Endothelial cell of umbilical vein (primary cell): ENCODE measurements around the gene ELF4. TPM values are rescaled to one million over a fixed set of nuclear protein-coding genes. Genes with fewer than 3 reads are reported as not detected.

ENCODE experiments used
- BruUV-seq: library from RNA; stranded (reverse); fragments of 400-500 nt; replicated peaks from 2 replicates; lab custom pipeline; 2021; lab: Mats Ljungman, UMichigan
- CTCF ChIA-PET: fragments of 300-600, 350-600 bp; sonication (Branson Sonifier 250); formaldehyde crosslinking; loops from one replicate; lab custom pipeline; 2021; ENCODE audit warnings: antibody characterized with exemption, inconsistent platforms; lab: Charles Lee
- POLR2A ChIA-PET: fragments of 300-600, 350-600 bp; sonication (Branson Sonifier 250); formaldehyde crosslinking; loops from one replicate; lab custom pipeline; 2021; ENCODE audit warnings: antibody characterized with exemption, inconsistent platforms; lab: Charles Lee
- DNase-seq: peaks from one replicate; pipeline ENCODE4 v3.0.0-alpha.2; 2011; ENCODE audit warnings: low read depth, low spot score
- FAIRE-seq: peaks from 2 replicates; lab custom pipeline; 2011; peaks lifted over from hg19 to GRCh38; lab: Jason Lieb, UNC
- H2AFZ ChIP-seq: 2 replicates; pipeline ENCODE4 v1.6.0; 2012; ENCODE audit warnings: low read depth, low read length, control low read depth, inconsistent platforms
- H3K27ac ChIP-seq: 2 replicates; pipeline ENCODE4 v1.5.1; 2011; ENCODE audit warnings: low read depth, mild to moderate bottlenecking, control low read depth, low read length, moderate library complexity; ENCODE audit not compliant: insufficient read depth
- H3K27me3 ChIP-seq, 2 experiments: 2 replicates each; pipeline versions ENCODE4 v1.6.0 to v1.6.1; 2011; ENCODE audit warnings: low read length in 2 of 2, mixed read lengths in 1 of 2; ENCODE audit not compliant: control insufficient read depth in 2 of 2, insufficient read depth in 2 of 2
- H3K36me3 ChIP-seq, 2 experiments: 2 replicates in 1 of 2; 3 replicates in 1 of 2; pipeline ENCODE4 v1.5.1; 2011; ENCODE audit warnings: low read length in 2 of 2, mild to moderate bottlenecking in 1 of 2, moderate library complexity in 1 of 2; ENCODE audit not compliant: control insufficient read depth in 2 of 2, insufficient read depth in 2 of 2; ENCODE audit errors: extremely low read depth in 1 of 2
- H3K4me1 ChIP-seq: 3 replicates; pipeline ENCODE4 v1.5.1; 2011; ENCODE audit warnings: mild to moderate bottlenecking, low read length; ENCODE audit not compliant: control insufficient read depth, insufficient read depth; ENCODE audit errors: extremely low read depth
- H3K4me2 ChIP-seq: 2 replicates; pipeline ENCODE4 v1.6.1; 2011; ENCODE audit warnings: low read length, control low read depth, mixed read lengths; ENCODE audit not compliant: insufficient read depth
- H3K4me3 ChIP-seq, 3 experiments: fragments of 200-600 bp in 1 of 3; sonication (generic), shearing (Covaris generic) in 1 of 3; replicated peaks in 1 of 3; 2 replicates each; pipeline ENCODE4 v1.5.1; 2011 to 2016; ENCODE audit warnings: control low read depth in 3 of 3, low read length in 3 of 3, mild to moderate bottlenecking in 2 of 3, inconsistent platforms in 1 of 3, low read depth in 1 of 3, moderate library complexity in 1 of 3; ENCODE audit not compliant: insufficient read depth in 1 of 3
- H3K79me2 ChIP-seq: 2 replicates; pipeline ENCODE4 v1.6.0; 2012; ENCODE audit warnings: low read length, inconsistent platforms; ENCODE audit not compliant: control insufficient read depth, insufficient read depth
- H3K9ac ChIP-seq: replicated peaks from 2 replicates; pipeline ENCODE3; 2011; ENCODE audit warnings: low read length, control low read depth; ENCODE audit not compliant: insufficient read depth; ENCODE audit errors: extremely low read depth
- H3K9me1 ChIP-seq: replicated peaks from 3 replicates; pipeline ENCODE4 v1.6.0; 2011; ENCODE audit warnings: mild to moderate bottlenecking, low read length; ENCODE audit not compliant: control insufficient read depth, insufficient read depth; ENCODE audit errors: extremely low read depth
- H3K9me3 ChIP-seq: replicated peaks from 2 replicates; pipeline ENCODE4 v1.5.1; 2012; ENCODE audit warnings: low read length, inconsistent platforms; ENCODE audit not compliant: control insufficient read depth, insufficient read depth
- H4K20me1 ChIP-seq: replicated peaks from 2 replicates; pipeline ENCODE3; 2011; ENCODE audit warnings: mild to moderate bottlenecking, low read length; ENCODE audit not compliant: control insufficient read depth, insufficient read depth; ENCODE audit errors: extremely low read depth
- EZH2 ChIP-seq: IDR thresholded peaks from 2 replicates; pipeline ENCODE4 v1.6.1; 2012; ENCODE audit warnings: borderline replicate concordance, low read depth, mild to moderate bottlenecking, moderate library complexity, low read length, inconsistent platforms; ENCODE audit not compliant: severe bottlenecking
- FOS ChIP-seq: IDR thresholded peaks from 2 replicates; pipeline ENCODE4 v1.6.1; 2011; ENCODE audit warnings: mild to moderate bottlenecking, low read length, moderate library complexity, borderline replicate concordance; ENCODE audit not compliant: insufficient read depth
- GATA2 ChIP-seq: IDR thresholded peaks from 2 replicates; pipeline ENCODE4 v1.7.0; 2011; ENCODE audit warnings: low read depth, mild to moderate bottlenecking, moderate library complexity, mixed read lengths, low read length; ENCODE audit not compliant: insufficient read length, insufficient read depth
- JUN ChIP-seq: IDR thresholded peaks from 2 replicates; pipeline ENCODE4 v1.6.1; 2011; ENCODE audit warnings: borderline replicate concordance, low read depth; ENCODE audit not compliant: insufficient read length, insufficient read depth
- MYC ChIP-seq: IDR thresholded peaks from one replicate; pipeline ENCODE4 v1.6.1; 2011; ENCODE audit warnings: mild to moderate bottlenecking, low read depth, low read length
- POLR2A ChIP-seq: IDR thresholded peaks from 2 replicates; pipeline ENCODE4 v1.6.1; 2012; ENCODE audit warnings: low read depth, mild to moderate bottlenecking, control low read depth, low read length
- POLR2AphosphoS5 ChIP-seq: IDR thresholded peaks from 2 replicates; pipeline ENCODE4 v1.6.1; 2012; ENCODE audit warnings: low read depth, mild to moderate bottlenecking, control low read depth, low read length, moderate library complexity; ENCODE audit not compliant: insufficient read depth
- dilution Hi-C: fragments of 300-500 bp; cut with MboI; formaldehyde crosslinking; loops from one replicate; pipeline ENCODE4 v1.15.0; 2019; ENCODE audit warnings: low sequenced_read_pairs; ENCODE audit not compliant: extremely low pct_ligation_motif_present
- intact Hi-C: fragments of 100-400 bp; cut with micrococcal nuclease; formaldehyde crosslinking; loops from one replicate; pipeline ENCODE4 v1.10.0; 2022
- polyA plus RNA-seq, 4 experiments: library from polyadenylated mRNA; depleted of rRNA in 3 of 4; stranded (reverse) in 3 of 4; unstranded in 1 of 4; fragments of >200 nt; gene quantifications; 2 replicates each; pipeline versions ENCODE4 v1.2.1 to v1.2.3, GENCODE V29; 2011 to 2012; ENCODE audit warnings: missing spikeins in 1 of 4
- total RNA-seq: library from RNA; stranded (reverse); gene quantifications from 2 replicates; pipeline ENCODE4 v1.2.3, GENCODE V29; 2021
- TF ChIP-seq, protein P1 (sequence below), 2 donors: IDR thresholded peaks; 1 replicate in 1 of 2; 2 replicates in 1 of 2; pipeline ENCODE4 v1.5.1; 2011; ENCODE audit warnings: low read length in 2 of 2, mild to moderate bottlenecking in 2 of 2, moderate library complexity in 2 of 2, control low read depth in 1 of 2, inconsistent platforms in 1 of 2, low read depth in 1 of 2; ENCODE audit not compliant: insufficient read depth in 1 of 2; ENCODE audit errors: extremely low read depth in 1 of 2
- TF ChIP-seq, protein P2 (sequence below): IDR thresholded peaks from 2 replicates; pipeline ENCODE4 v1.6.1; 2011; ENCODE audit not compliant: insufficient read depth, insufficient read length

Gene ELF4
- total and polyA plus RNA-seq, 2 donors (not counting 3 experiments of a cell fraction or from before 2014, with no cell fraction given), result 31.9 to 33.4 TPM

DNA sequence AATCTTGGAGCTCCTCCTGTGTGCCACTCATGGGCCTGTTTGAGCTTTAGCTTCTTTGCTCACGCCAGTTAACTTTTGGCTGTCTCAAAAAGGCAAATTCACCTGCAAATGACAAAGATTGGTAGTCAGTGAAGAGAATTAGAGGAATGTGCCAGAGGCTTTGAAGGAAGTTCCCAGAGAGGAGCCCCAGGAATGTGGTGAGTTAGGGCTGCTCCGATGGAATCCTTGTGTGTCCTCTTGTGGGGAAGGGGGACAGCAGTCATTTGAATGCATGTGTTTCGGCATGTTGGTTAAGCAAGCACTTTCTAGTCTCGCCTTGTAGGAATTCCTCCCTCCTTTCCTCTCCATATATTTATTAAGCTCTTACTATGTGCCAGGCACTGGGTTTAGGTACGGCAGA, 62.9 kb downstream of the ELF4 start:
- no peak overlapping the region for H3K9ac ChIP-seq
- no peak for FAIRE-seq
- H3K4me1 ChIP-seq, result no peaks in the 10 kb centered on the region
- no peak for DNase-seq
- H3K27me3 ChIP-seq, result no peaks in the 10 kb centered on the region
- H3K4me2 ChIP-seq, result no peak overlapping the region
- H2AFZ ChIP-seq, result no peak overlapping the region
- H3K36me3 ChIP-seq, result peaks cover 4 to 12% of the 10 kb centered on the region in 2 experiments
- no peaks in the 10 kb centered on the region for H4K20me1 ChIP-seq
- ChIA-PET CTCF (interaction anchor here (2.4 kb wide), 1 partner anchor 13 kb away, joined by 5 read pairs; no protein-coding TSS in a partner anchor), POLR2A (no interaction called here)
- no peak for TF ChIP-seq EZH2
- no peak for TF ChIP-seq JUN
- TF ChIP-seq POLR2AphosphoS5, result no peak
- no peak for TF ChIP-seq FOS
- TF ChIP-seq MYC, result no peak
- TF ChIP-seq POLR2A, result no peak
- TF ChIP-seq, protein P1, sequence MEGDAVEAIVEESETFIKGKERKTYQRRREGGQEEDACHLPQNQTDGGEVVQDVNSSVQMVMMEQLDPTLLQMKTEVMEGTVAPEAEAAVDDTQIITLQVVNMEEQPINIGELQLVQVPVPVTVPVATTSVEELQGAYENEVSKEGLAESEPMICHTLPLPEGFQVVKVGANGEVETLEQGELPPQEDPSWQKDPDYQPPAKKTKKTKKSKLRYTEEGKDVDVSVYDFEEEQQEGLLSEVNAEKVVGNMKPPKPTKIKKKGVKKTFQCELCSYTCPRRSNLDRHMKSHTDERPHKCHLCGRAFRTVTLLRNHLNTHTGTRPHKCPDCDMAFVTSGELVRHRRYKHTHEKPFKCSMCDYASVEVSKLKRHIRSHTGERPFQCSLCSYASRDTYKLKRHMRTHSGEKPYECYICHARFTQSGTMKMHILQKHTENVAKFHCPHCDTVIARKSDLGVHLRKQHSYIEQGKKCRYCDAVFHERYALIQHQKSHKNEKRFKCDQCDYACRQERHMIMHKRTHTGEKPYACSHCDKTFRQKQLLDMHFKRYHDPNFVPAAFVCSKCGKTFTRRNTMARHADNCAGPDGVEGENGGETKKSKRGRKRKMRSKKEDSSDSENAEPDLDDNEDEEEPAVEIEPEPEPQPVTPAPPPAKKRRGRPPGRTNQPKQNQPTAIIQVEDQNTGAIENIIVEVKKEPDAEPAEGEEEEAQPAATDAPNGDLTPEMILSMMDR (IDR thresholded peaks at IDR 0.05; ENCODE audit: extremely low read depth in 1 of 2, insufficient read depth in 1 of 2, low read depth in 1 of 2, low read length in 2 of 2), result no peak
- TF ChIP-seq, protein P2, sequence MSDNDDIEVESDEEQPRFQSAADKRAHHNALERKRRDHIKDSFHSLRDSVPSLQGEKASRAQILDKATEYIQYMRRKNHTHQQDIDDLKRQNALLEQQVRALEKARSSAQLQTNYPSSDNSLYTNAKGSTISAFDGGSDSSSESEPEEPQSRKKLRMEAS, result no peak
- TF ChIP-seq GATA2, result no peak
- H3K79me2 ChIP-seq, result no peaks in the 10 kb centered on the region
- no peak overlapping the region for H3K4me3 ChIP-seq
- H3K9me1 ChIP-seq, result no peaks in the 10 kb centered on the region
- intact Hi-C loops (no loop called here), dilution Hi-C loops (no loop called here)
- no peak overlapping the region for H3K27ac ChIP-seq
- H3K9me3 ChIP-seq, result no peaks in the 10 kb centered on the region
- no TSS peak for BruUV-seq
